ENCODE data around the gene TSPAN9. TPM values are rescaled to one million over a fixed set of nuclear protein-coding genes. Genes with fewer than 3 reads are reported as not detected.

TSPAN9 gene
- total RNA-seq, 1 experiment from 2014 or later: 18.8 TPM

GRCh38 chr12:3269594-3269993, 192.4 kb downstream of the TSPAN9 start:
- in situ Hi-C loops (cut with HindIII; ENCODE audit: low sequenced_read_pairs): no loop called here
- DNase-seq (ENCODE audit: low spot score): no peak

DNA sequence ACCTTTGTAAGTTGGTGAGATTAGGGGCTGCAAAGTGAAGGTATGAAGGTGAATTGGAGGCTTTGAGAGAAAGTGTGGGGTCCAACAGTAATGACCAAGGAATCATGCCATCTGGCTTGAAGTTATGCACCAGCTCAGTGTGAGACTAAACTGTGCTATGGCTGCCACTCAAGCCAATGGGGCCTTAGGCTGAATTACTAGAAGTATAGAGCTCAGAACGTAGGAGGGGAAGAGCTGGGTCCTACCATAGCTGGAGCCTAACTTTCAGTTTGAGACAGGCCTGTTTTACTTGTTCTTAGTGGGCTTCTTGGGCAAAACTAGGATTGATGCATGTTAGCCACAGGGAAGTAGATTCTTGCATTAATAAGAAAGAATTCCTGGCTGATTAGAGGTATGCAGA, 194.0 kb downstream of the TSPAN9 start:
- in situ Hi-C loops (cut with HindIII; ENCODE audit: low sequenced_read_pairs): no loop called here
- peak; percentile 19 for DNase-seq (ENCODE audit: low spot score)

DNA sequence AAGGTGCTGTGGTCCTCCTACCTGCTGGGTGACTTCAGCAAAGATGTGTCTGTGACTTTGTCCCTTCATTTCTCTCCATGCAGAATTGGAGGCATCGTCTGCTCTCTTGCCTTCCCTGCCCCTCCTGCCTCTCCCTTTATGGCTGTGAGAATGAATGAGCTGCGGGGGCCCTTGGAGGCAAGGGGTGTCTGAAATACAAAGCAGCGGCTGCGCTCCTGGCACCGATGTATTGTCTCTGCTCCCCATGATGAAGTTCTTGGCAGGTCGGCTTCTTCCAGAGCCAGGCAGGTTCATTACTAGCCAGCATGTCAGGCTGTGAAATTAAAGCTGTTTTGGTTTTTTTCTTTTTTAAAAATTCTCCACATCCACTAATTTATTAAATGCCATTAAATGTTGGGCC, 194.5 kb downstream of the TSPAN9 start:
- in situ Hi-C loops (cut with HindIII; ENCODE audit: low sequenced_read_pairs): no loop called here
- peak; percentile 92 for DNase-seq (ENCODE audit: low spot score)

GRCh38 chr12:3272958-3273357, 195.8 kb downstream of the TSPAN9 start:
- DNase-seq (ENCODE audit: low spot score): no peak
- in situ Hi-C loops (cut with HindIII; ENCODE audit: low sequenced_read_pairs): no loop called here

GRCh38 chr12:3273409-3273853, 196.3 kb downstream of the TSPAN9 start:
- in situ Hi-C loops (cut with HindIII; ENCODE audit: low sequenced_read_pairs): no loop called here
- DNase-seq (ENCODE audit: low spot score): no peak

DNA sequence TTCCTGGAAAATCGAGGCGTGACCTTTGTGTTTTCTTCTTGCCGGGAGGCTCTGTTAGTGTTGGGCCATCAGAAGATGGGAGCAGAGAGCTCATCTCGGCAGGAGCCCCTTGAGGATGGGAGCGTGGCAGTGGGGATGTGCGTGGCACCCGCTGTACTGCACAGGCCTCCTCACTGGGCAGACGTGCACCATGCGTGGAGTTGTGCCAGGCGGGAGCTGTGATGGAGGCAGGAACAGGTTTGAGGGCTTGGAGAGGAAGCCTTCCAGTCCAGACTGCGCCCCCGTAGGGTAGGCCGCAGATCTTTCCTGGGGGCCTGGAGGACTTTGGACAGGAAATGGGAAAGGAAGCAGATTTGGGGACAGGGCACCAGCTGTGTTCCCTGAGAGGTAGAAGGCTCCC, 197.5 kb downstream of the TSPAN9 start:
- in situ Hi-C loops (cut with HindIII; ENCODE audit: low sequenced_read_pairs): loop anchor here (25.0 kb wide), 1 partner anchor 187 kb away; the partner anchor contains the start of gene TSPAN9
- no peak for DNase-seq (ENCODE audit: low spot score)

- in situ Hi-C loops (cut with HindIII; ENCODE audit: low sequenced_read_pairs): loop anchor here (25.0 kb wide), 1 partner anchor 188 kb away; the partner anchor contains the start of gene TSPAN9
- peak; percentile 84 for DNase-seq (ENCODE audit: low spot score)
Measured at GRCh38 chr12:3275171-3276041, 198.2 kb downstream of the TSPAN9 start.

DNA sequence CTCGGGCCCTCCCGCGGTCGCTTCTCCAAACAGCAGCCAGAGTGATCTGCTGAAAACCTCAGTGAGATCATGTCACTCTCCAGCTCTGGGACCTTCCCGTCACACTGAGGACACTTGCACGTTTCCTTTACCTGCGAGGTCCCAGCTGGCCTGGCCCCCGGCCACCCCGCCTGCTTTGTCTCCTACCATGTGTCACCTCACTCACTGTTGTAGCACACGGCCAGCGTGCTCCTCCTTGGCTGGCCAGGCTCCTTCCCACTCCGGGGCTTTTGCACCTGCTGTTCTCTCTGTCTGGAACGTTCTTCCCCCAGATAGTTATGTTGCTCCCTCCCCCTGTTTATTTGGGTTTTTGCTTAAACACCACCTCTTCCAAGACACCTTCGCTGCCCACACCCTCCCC, 199.0 kb downstream of the TSPAN9 start:
- in situ Hi-C loops (cut with HindIII; ENCODE audit: low sequenced_read_pairs): loop anchor here (25.0 kb wide), 1 partner anchor 189 kb away; the partner anchor contains the start of gene TSPAN9
- peak; percentile 77 for DNase-seq (ENCODE audit: low spot score)

DNA sequence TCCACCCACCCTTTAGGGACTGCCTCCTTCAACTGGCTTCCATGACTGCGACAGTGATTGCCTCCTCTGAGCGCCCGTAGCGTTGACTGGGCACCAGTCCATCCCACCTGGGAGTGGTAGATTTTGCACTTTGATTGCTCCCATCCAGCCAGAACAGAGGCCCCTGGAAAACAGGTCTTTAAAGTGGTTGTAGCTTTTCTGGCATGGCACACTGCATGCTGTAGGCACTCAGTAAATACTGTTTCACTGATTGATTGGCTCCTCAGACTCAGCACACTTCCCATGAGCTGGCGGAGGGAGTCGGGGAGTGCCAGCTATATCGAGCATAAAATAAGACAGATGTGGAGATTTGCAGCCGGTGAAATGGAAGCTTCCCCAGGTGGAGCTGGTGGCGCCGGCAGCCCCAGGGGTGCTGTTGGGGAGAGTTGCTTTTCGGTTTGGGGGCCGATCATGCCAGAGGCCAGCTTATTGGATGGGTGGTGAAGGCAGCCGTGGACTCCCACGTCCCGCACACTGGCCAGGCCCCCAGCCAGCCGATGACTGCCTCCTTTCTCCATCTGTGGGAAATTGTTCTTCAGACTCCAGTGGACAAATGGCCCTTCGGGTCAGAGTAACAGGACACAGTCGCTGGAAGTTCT, 200.2 kb downstream of the TSPAN9 start:
- in situ Hi-C loops (cut with HindIII; ENCODE audit: low sequenced_read_pairs): loop anchor here (25.0 kb wide), 1 partner anchor 190 kb away; the partner anchor contains the start of gene TSPAN9
- DNase-seq (ENCODE audit: low spot score): no peak

- DNase-seq (ENCODE audit: low spot score): peak; percentile 86
- in situ Hi-C loops (cut with HindIII; ENCODE audit: low sequenced_read_pairs): loop anchor here (25.0 kb wide), 1 partner anchor 192 kb away; the partner anchor contains the start of gene TSPAN9
Measured at GRCh38 chr12:3278681-3279414, 201.7 kb downstream of the TSPAN9 start.

DNA sequence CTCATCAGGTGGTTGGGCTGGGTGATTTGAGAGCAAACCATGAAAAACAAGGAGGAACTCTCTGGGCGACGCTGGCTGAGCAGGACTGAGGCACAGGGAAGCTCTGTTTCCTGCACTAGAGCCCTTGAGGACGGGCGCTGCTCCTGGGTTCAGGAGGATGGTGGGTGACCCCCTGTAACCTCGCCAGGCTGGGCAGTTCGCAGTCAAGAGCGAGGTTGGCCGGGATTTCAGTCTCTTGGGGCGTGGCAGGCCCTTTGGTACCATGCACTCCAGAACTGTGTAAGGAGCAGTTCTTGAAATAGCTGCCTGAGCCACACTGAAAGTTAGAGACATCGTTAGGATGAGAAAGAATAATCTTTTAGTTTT, 202.2 kb downstream of the TSPAN9 start:
- no peak for DNase-seq (ENCODE audit: low spot score)
- in situ Hi-C loops (cut with HindIII; ENCODE audit: low sequenced_read_pairs): loop anchor here (25.0 kb wide), 1 partner anchor 192 kb away; the partner anchor contains the start of gene TSPAN9

DNA sequence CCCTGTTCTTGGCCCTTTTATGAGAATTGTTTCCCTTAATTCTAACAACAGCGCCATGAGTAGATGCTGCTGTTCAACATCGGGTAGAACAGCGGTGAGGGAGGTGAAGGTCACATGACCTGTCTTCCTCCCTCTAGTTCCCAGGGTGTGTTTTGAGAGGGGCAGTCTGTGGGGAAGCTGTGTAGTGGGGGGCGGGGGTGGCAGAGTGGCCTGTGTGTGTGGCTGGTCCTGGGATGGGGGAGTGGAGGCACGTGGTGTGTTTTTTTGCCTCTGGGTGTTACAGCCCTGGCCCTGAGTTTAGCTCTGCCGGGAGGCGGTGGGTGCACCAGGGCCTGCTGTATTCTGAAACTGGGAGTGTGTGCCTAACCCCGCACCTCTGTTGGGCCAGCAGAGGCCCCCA, 202.7 kb downstream of the TSPAN9 start:
- in situ Hi-C loops (cut with HindIII; ENCODE audit: low sequenced_read_pairs): loop anchor here (25.0 kb wide), 1 partner anchor 193 kb away; the partner anchor contains the start of gene TSPAN9
- DNase-seq (ENCODE audit: low spot score): no peak

GRCh38 chr12:3280967-3281366, 203.8 kb downstream of the TSPAN9 start:
- no peak for DNase-seq (ENCODE audit: low spot score)
- in situ Hi-C loops (cut with HindIII; ENCODE audit: low sequenced_read_pairs): loop anchor here (25.0 kb wide), 1 partner anchor 194 kb away; the partner anchor contains the start of gene TSPAN9

- in situ Hi-C loops (cut with HindIII; ENCODE audit: low sequenced_read_pairs): loop anchor here (25.0 kb wide), 1 partner anchor 194 kb away; the partner anchor contains the start of gene TSPAN9
- DNase-seq (ENCODE audit: low spot score): no peak
Measured at GRCh38 chr12:3281588-3282383, 204.6 kb downstream of the TSPAN9 start.

- in situ Hi-C loops (cut with HindIII; ENCODE audit: low sequenced_read_pairs): loop anchor here (25.0 kb wide), 1 partner anchor 195 kb away; the partner anchor contains the start of gene TSPAN9
- DNase-seq (ENCODE audit: low spot score): no peak
Measured at GRCh38 chr12:3282384-3282670, 205.1 kb downstream of the TSPAN9 start.

DNA sequence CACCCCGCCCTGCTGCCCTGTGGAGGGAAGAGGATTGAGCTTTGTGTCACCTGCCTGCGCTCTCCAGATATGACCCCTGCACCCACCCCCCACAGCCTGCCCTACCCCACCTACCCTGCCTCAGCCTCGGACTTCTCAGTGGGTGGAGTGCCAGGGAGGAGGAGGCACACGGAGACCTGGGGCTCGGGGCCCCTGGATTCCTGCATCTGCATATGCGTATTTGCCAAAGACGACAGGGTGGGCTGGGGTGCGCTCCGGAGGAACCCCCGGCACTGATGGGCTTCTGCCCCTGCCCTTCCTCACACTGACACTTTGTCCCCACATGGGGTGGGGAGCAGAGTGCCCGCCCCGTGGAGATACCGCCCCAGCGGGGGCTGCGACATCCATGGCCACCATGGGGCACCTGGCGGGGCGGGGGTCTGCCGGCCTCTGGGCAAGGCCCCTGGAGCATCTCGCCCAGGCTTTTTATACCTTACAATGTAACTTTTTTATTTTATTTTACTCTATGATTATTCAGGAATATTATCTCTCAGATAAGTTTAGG, 206.0 kb downstream of the TSPAN9 start:
- in situ Hi-C loops (cut with HindIII; ENCODE audit: low sequenced_read_pairs): loop anchor here (25.0 kb wide), 1 partner anchor 196 kb away; the partner anchor contains the start of gene TSPAN9
- DNase-seq (ENCODE audit: low spot score): no peak

- in situ Hi-C loops (cut with HindIII; ENCODE audit: low sequenced_read_pairs): loop anchor here (25.0 kb wide), 1 partner anchor 197 kb away; the partner anchor contains the start of gene TSPAN9
- DNase-seq (ENCODE audit: low spot score): no peak
Measured at GRCh38 chr12:3284405-3284804, 207.2 kb downstream of the TSPAN9 start.

- DNase-seq (ENCODE audit: low spot score): no peak
- in situ Hi-C loops (cut with HindIII; ENCODE audit: low sequenced_read_pairs): loop anchor here (25.0 kb wide), 1 partner anchor 198 kb away; the partner anchor contains the start of gene TSPAN9
Measured at GRCh38 chr12:3285570-3285969, 208.4 kb downstream of the TSPAN9 start.

Data from G401 (cell line).